ENCODE results near the gene CAPN13.

Gene CAPN13

GRCh38 chr2:30709516-30709915 is 97.7 kb downstream of the CAPN13 start:
- no peaks in the 10 kb centered on the region for H3K27me3 ChIP-seq
- H3K4me1 ChIP-seq: peaks cover 0 to 50% (median 24%) of the 10 kb centered on the region in 4 donors
- no peaks in the 10 kb centered on the region for H3K36me3 ChIP-seq
- intact Hi-C loops (cut with DNase I; ENCODE audit: low total_unique reads): loop anchor here (5.0 to 10.0 kb wide), 3 partner anchors 235 to 542 kb away; no protein-coding TSS in a partner anchor
- H3K27ac ChIP-seq: peak overlapping the region; percentile 44 to 53
- no peak for TF ChIP-seq CTCF (IDR thresholded peaks at IDR 0.05)
- H3K9me3 ChIP-seq: no peaks in the 10 kb centered on the region
- H3K4me3 ChIP-seq: no peak overlapping the region
- DNase-seq: peak in 1 of 2 donors; percentile 62

GRCh38 chr2:30708491-30709290 is 98.6 kb downstream of the CAPN13 start:
- H3K4me1 ChIP-seq: peaks cover 0 to 55% (median 25%) of the 10 kb centered on the region in 4 donors
- no peaks in the 10 kb centered on the region for H3K9me3 ChIP-seq
- no peaks in the 10 kb centered on the region for H3K36me3 ChIP-seq
- peak overlapping the region; percentile 44 to 53 for H3K27ac ChIP-seq
- intact Hi-C loops (cut with DNase I; ENCODE audit: low total_unique reads): loop anchor here (5.0 to 10.0 kb wide), 3 partner anchors 234 to 541 kb away; no protein-coding TSS in a partner anchor
- DNase-seq: peak in 1 of 2 donors; percentile 65
- H3K4me3 ChIP-seq: no peak overlapping the region
- H3K27me3 ChIP-seq: no peaks in the 10 kb centered on the region
- peak; percentile 45 to 53 for TF ChIP-seq CTCF (IDR thresholded peaks at IDR 0.05)

- intact Hi-C loops (cut with DNase I; ENCODE audit: low total_unique reads): loop anchor here (2.0 to 10.0 kb wide), 4 partner anchors 233 to 540 kb away; no protein-coding TSS in a partner anchor
- DNase-seq: peak in 1 of 2 donors; percentile 52
- no peaks in the 10 kb centered on the region for H3K27me3 ChIP-seq
- H3K4me3 ChIP-seq: no peak overlapping the region
- no peak overlapping the region for H3K27ac ChIP-seq
- peaks cover 0 to 55% (median 25%) of the 10 kb centered on the region in 4 donors for H3K4me1 ChIP-seq
- peaks cover 0 to 6% (median 0%) of the 10 kb centered on the region in 3 donors for H3K9me3 ChIP-seq
- no peaks in the 10 kb centered on the region for H3K36me3 ChIP-seq
- TF ChIP-seq CTCF (IDR thresholded peaks at IDR 0.05): no peak
Observed at GRCh38 chr2:30707304-30707903, 99.8 kb downstream of the CAPN13 start.

- Histone ChIP-seq H3K9me3 (peaks cover 0 to 12% (median 0%) of the 10 kb centered on the region in 3 donors), H3K4me3 (no peak overlapping the region), H3K36me3 (no peaks in the 10 kb centered on the region), H3K4me1 (peaks cover 0 to 55% (median 24%) of the 10 kb centered on the region in 4 donors), H3K27me3 (no peaks in the 10 kb centered on the region), H3K27ac (peak overlapping the region; percentile 42 to 49)
- TF ChIP-seq CTCF (IDR thresholded peaks at IDR 0.05): peak; percentile 86 to 91
- intact Hi-C loops (cut with DNase I; ENCODE audit: low total_unique reads): loop anchor here (2.0 to 10.0 kb wide), 4 partner anchors 232 to 539 kb away; no protein-coding TSS in a partner anchor
- peak; percentile 66 to 84 for DNase-seq
Observed at GRCh38 chr2:30706534-30707303, 100.5 kb downstream of the CAPN13 start.

Measured in tibial artery (tissue), 4 donors.